Cardiac fibroblast (primary cell): ENCODE results near the gene JPH3.

Source experiments
- DNase-seq, 2 donors: peaks; one replicate each; pipeline versions ENCODE4 v3.0.0 to v3.0.0-alpha.2; 2010; ENCODE audit warnings: low read depth in 2 of 2
- H3K4me3 ChIP-seq, 2 donors: replicated peaks in 1 of 2; 1 replicate in 1 of 2; 2 replicates in 1 of 2; pipeline ENCODE4 v1.5.1; 2011; ENCODE audit warnings: low read depth in 2 of 2, low read length in 2 of 2, mild to moderate bottlenecking in 2 of 2, moderate library complexity in 1 of 2
- TF ChIP-seq, protein P1 (sequence below): IDR thresholded peaks from one replicate; pipeline ENCODE4 v1.5.1; 2011; ENCODE audit warnings: low read depth, mild to moderate bottlenecking, low read length, inconsistent platforms

JPH3 gene

DNA sequence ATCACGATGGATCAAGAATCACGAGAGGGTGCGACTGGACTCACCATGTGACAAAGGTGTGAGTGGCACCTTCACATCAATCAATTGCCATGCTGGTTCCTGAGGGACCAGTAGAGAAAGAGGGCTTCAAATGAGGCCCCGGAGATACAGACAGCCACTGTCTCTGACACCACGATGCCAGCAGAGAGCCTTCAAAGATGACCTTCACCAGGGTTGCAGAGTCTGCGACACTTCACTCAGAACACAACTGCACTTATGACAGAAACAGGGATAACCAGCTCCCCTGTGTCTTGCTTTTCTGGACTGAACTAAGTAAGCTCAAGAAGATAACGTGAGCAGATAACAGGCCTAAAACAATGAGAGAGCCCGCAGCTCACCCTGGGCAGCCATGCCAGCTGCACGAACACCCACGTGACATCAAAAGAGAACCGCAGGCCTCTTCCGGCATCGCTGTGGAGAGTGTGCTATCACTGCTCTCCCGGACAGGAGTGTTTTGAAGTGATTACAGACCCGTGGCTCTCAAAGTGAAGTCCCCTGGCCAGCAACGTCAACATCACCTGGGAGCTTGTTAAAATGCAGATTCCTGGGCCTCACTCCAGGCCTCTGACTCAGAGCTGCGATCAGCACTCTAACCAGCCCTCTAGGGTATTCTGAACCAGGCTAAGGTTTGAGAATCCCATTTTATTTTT is 127.1 kb downstream of the JPH3 start:
- no peak for DNase-seq
- TF ChIP-seq, protein P1, sequence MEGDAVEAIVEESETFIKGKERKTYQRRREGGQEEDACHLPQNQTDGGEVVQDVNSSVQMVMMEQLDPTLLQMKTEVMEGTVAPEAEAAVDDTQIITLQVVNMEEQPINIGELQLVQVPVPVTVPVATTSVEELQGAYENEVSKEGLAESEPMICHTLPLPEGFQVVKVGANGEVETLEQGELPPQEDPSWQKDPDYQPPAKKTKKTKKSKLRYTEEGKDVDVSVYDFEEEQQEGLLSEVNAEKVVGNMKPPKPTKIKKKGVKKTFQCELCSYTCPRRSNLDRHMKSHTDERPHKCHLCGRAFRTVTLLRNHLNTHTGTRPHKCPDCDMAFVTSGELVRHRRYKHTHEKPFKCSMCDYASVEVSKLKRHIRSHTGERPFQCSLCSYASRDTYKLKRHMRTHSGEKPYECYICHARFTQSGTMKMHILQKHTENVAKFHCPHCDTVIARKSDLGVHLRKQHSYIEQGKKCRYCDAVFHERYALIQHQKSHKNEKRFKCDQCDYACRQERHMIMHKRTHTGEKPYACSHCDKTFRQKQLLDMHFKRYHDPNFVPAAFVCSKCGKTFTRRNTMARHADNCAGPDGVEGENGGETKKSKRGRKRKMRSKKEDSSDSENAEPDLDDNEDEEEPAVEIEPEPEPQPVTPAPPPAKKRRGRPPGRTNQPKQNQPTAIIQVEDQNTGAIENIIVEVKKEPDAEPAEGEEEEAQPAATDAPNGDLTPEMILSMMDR: no peak

DNA sequence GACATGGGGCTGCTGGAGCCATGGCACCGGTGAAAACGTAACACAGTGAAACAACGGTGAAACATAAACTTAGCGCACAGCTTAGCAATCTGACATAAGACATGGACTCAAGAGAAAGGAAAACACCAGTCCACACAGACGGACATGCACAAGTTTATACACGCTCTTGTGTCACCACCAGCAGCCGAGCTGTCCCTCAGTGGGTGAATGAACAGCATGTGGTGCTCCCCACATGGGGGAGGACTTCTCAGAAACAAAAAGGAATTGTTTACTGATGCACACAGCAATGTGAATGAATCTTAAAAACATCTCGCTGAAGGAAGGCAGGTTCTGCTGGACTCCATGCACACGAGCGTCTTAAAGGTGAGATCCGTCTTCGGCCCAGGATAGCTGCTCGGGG is 129.3 kb downstream of the JPH3 start:
- TF ChIP-seq, protein P1: no peak
- DNase-seq: no peak
- no peak overlapping the region for H3K4me3 ChIP-seq

More for the DNA sequence above, 127.1 kb downstream of the JPH3 start:
- no peak overlapping the region for H3K4me3 ChIP-seq

- TF ChIP-seq, protein P1: no peak
- DNase-seq: no peak
- no peak overlapping the region for H3K4me3 ChIP-seq
These were observed 130.9 kb downstream of the JPH3 start for GRCh38 chr16:87733190-87733589.

- TF ChIP-seq, protein P1: no peak
- DNase-seq: no peak
- H3K4me3 ChIP-seq: no peak overlapping the region
These were observed 132.3 kb downstream of the JPH3 start for GRCh38 chr16:87734644-87735043.

DNA sequence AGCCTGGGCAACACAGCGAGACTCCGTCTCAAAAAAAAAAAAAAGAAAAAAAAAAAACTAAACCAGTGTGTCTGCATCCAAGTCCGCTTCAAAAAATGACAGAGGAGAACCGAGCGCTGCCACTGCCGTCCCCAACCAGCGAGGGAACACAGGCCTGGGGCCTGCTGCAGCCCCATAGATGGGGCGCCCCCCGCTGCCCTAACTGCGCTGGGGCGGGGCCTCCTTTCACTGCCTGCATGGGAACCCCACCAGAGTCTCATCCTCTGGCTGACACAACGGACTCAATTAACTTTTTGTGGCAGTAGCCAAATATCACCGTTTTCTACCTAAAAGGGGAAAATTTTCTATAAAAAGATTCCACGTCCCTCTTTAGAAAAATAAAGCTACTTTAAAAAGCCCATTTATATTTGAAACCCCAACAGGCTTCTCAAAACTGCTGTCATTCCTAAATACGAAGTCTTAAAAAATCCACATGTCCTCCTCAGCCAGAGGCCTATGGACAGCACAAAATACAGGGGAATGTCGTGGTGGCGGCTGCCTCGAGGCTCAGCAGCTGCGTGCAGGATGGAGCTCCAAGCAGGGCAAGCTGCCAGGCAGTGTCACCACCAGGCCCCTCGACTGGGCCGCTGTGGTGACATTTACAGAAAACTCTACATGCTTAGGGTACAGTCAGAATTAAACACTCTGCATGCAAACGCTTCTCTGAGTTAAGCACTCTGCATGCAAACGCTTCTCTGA is 133.1 kb downstream of the JPH3 start:
- TF ChIP-seq, protein P1: no peak
- DNase-seq: no peak
- H3K4me3 ChIP-seq: no peak overlapping the region

DNA sequence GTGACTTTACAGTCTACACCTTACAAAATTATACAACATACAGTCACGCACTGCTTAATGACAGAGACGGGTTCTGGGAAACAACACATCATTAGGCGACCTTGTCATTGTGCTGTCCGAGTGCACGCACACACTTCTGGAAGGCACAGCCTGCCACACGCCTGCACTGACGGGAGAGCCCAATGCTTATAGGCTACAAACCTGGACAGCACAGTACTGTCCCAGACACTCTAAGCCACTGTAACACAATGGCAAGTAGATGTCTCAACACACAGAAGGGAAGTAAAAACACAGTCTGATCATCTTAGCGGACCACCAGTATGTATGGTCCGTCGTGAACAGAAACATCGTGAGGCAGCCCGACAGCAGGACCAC is 133.7 kb downstream of the JPH3 start:
- DNase-seq: no peak
- H3K4me3 ChIP-seq: no peak overlapping the region
- TF ChIP-seq, protein P1: no peak
